Left ventricle myocardium inferior (tissue), 1 donor: ENCODE data around the gene ANKRD13B. TPM values are rescaled to one million over a fixed set of nuclear protein-coding genes. Genes with fewer than 3 reads are reported as not detected.

Source experiments
- DNase-seq: peaks from one replicate; pipeline ENCODE4 v3.0.0-alpha.2; 2020
- H3K27ac ChIP-seq: fragments of 200-600 bp; replicated peaks from 2 replicates; pipeline ENCODE4 v1.8.0; 2021
- H3K27me3 ChIP-seq: fragments of 200-600 bp; 2 replicates; pipeline ENCODE4 v1.8.0; 2021; ENCODE audit warnings: low read depth
- H3K36me3 ChIP-seq: fragments of 200-600 bp; 2 replicates; pipeline ENCODE4 v1.8.0; 2021
- H3K4me1 ChIP-seq: fragments of 200-600 bp; 2 replicates; pipeline ENCODE4 v1.8.0; 2021
- H3K4me3 ChIP-seq: fragments of 200-600 bp; 2 replicates; pipeline ENCODE4 v1.8.0; 2021; ENCODE audit warnings: mild to moderate bottlenecking, moderate library complexity
- H3K9me3 ChIP-seq: fragments of 200-600 bp; replicated peaks from 2 replicates; pipeline ENCODE4 v1.8.0; 2021
- intact Hi-C: fragments of 100-400 bp; cut with micrococcal nuclease; formaldehyde crosslinking; loops from one replicate; pipeline ENCODE4 v1.11.0; 2022
- total RNA-seq: library from RNA; stranded (reverse); fragmentation: NEBNext Ultra II Directional; extraction: Animal tissue kit (Norgen Biotek cat#: 25700); gene quantifications from one replicate; pipeline ENCODE4 v1.2.1, GENCODE V29; 2021
- TF ChIP-seq, protein P1 (sequence below): fragments of 200-600 bp; IDR thresholded peaks from 2 replicates; pipeline ENCODE4 v1.8.0; 2021; ENCODE audit warnings: antibody characterized with exemption, mild to moderate bottlenecking, borderline replicate concordance
- donor health status: DM: no; HTN: yes; CAD: no; lungs with severe emphysema.

ANKRD13B gene
- total RNA-seq, 1 donor from 2014 or later: 5.9 TPM

DNA sequence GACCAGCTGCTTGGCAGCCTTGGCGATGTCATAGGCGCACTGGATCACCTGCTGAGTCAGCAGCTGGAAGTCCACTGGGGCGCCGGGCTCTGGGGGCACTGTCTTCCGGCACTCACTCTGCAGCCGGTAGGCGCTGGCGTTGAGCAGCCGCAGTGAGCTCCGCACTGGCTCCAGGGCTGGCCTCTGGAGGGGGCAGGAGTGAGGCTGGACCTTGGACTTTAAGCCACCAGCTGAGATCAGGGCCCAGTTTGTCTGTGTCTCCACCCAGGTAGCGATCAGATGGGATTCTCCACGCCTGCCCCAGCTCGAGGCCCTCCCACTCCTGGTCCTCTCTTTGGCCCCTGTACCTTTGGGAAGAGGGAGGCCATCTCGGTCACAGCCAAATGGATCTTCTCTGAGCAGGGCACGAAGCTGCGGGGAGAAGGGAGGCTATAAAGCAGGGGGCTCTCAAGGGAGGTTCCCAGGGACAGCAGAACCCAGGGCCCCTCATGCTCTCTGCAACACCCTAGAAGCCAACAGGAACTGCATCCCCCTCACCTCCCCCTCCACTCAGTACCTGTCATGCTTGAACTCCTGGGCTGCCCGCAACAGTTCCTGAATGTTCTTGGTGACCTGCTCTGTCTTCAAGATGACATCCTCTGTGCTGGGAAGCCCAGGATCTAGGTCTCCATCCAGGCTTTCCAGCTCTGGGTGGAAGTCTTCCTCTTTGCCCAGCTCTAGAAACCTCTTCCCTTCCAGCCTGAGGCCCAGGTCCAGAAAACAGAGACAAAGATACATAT, 18.0 kb upstream of the ANKRD13B start:
- TF ChIP-seq, protein P1, sequence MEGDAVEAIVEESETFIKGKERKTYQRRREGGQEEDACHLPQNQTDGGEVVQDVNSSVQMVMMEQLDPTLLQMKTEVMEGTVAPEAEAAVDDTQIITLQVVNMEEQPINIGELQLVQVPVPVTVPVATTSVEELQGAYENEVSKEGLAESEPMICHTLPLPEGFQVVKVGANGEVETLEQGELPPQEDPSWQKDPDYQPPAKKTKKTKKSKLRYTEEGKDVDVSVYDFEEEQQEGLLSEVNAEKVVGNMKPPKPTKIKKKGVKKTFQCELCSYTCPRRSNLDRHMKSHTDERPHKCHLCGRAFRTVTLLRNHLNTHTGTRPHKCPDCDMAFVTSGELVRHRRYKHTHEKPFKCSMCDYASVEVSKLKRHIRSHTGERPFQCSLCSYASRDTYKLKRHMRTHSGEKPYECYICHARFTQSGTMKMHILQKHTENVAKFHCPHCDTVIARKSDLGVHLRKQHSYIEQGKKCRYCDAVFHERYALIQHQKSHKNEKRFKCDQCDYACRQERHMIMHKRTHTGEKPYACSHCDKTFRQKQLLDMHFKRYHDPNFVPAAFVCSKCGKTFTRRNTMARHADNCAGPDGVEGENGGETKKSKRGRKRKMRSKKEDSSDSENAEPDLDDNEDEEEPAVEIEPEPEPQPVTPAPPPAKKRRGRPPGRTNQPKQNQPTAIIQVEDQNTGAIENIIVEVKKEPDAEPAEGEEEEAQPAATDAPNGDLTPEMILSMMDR: no peak

DNA sequence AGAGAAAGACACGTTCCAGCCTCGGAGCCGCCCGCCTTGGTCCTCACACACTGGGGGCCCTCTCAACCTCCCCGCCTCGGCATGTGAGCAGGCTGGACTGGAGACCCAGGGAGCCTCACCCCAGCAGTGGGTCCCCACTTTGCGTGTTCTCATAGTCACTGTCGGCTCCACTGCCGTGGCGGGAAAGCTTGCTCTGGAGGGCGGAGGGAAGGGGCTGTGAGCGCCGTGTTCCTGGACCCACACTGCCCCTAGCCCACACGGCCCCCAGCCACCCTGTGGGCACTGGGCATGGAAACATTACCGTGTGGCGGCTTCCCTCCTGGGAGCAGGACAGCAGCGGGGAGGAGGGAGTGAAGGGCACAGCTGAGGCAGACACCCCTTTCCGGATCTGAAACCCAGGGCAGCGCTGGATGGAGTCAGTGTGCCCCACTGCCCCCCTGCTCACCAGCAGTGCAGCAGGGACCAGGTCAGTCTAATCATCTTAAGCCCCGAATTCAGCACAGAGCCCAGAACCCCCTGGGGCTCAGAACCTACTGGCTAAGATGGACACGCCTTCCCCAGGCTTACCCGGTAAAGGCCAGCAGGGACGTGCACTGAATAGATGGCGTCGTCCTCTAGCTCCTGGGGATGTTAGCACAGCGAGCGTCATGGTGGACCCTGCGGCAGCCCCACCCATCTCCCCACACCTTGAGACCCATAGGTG, 17.3 kb upstream of the ANKRD13B start:
- no peaks in the 10 kb centered on the region for H3K27me3 ChIP-seq
- no peaks in the 10 kb centered on the region for H3K9me3 ChIP-seq
- peaks cover 70% of the 10 kb centered on the region for H3K36me3 ChIP-seq
- DNase-seq: peak; percentile 13
- no peak overlapping the region for H3K4me3 ChIP-seq
- TF ChIP-seq, protein P1: no peak
- intact Hi-C loops: no loop called here
- no peak overlapping the region for H3K27ac ChIP-seq
- peaks cover 43% of the 10 kb centered on the region for H3K4me1 ChIP-seq

More for the DNA sequence above, 18.0 kb upstream of the ANKRD13B start:
- Histone ChIP-seq H3K9me3 (no peaks in the 10 kb centered on the region), H3K27ac (no peak overlapping the region), H3K27me3 (no peaks in the 10 kb centered on the region), H3K36me3 (peaks cover 65% of the 10 kb centered on the region), H3K4me1 (peaks cover 39% of the 10 kb centered on the region), H3K4me3 (no peak overlapping the region)
- peak; percentile 15 for DNase-seq
- intact Hi-C loops: no loop called here

DNA sequence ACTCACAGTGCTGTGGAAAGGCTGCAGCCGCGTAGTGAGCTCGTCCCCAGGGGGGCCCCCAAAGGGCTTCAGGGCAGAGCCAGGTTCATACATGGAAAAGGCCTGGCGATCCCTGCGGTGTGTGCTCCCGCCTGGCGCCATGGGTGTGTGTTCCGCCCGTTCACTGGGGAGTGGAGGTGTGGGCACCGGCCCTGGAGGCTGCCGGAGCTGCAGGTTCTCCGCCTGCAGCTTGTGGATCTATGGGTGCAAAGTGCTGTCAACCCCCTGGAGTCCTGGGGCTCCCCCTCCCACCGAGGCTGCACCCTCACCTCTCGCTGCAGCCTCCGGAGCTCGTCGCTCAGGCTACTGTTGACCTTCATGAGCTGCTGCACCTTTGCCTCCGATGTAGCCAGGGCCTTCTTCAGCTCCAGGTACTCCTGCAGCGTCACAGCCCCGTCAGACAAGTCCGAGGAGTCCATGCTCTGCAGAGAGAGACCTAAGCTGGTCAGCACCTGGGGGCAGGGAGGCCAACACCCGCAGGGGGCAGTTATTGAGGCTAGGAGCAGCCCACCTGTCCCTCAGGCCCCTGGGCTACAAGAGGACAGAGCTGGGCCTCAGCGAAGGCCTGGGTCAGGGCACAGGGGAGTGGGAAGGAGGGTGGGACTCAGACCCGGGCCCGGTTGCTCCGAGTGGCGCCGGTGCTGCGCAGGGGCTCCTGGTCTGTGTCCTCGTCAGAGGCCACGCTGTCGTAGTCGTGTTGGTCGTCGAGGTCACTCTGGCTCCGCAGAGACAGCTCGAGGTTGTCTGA, 16.5 kb upstream of the ANKRD13B start:
- Histone ChIP-seq H3K36me3 (peaks cover 78% of the 10 kb centered on the region), H3K4me1 (peaks cover 40% of the 10 kb centered on the region), H3K27ac (no peak overlapping the region), H3K27me3 (no peaks in the 10 kb centered on the region), H3K4me3 (no peak overlapping the region), H3K9me3 (no peaks in the 10 kb centered on the region)
- TF ChIP-seq, protein P1: no peak
- intact Hi-C loops: no loop called here
- peak; percentile 13 for DNase-seq

- TF ChIP-seq, protein P1: no peak
- H3K4me1 ChIP-seq: peaks cover 34% of the 10 kb centered on the region
- peak; percentile 11 for DNase-seq
- H3K36me3 ChIP-seq: peaks cover 84% of the 10 kb centered on the region
- no peaks in the 10 kb centered on the region for H3K27me3 ChIP-seq
- intact Hi-C loops: no loop called here
- H3K4me3 ChIP-seq: no peak overlapping the region
- H3K27ac ChIP-seq: no peak overlapping the region
- H3K9me3 ChIP-seq: no peaks in the 10 kb centered on the region
Measured at GRCh38 chr17:29577001-29577370, 15.9 kb upstream of the ANKRD13B start.

- TF ChIP-seq, protein P1: no peak
- intact Hi-C loops: no loop called here
- Histone ChIP-seq H3K4me1 (peaks cover 28% of the 10 kb centered on the region), H3K27me3 (no peaks in the 10 kb centered on the region), H3K27ac (peak overlapping the region; percentile 5), H3K36me3 (peaks cover 90% of the 10 kb centered on the region), H3K4me3 (no peak overlapping the region), H3K9me3 (no peaks in the 10 kb centered on the region)
- no peak for DNase-seq
Measured at GRCh38 chr17:29577385-29578211, 15.3 kb upstream of the ANKRD13B start.
